IgD-negative memory B cell (primary cell): ENCODE data around the gene PKLR. TPM values are rescaled to one million over a fixed set of nuclear protein-coding genes. Genes with fewer than 3 reads are reported as not detected.
A peak's percentile ranks its signal among the peaks of the same experiment; 100 is the strongest.
"Not testable (repeated sequence)": the region's sequence is repeated elsewhere in the genome, so short reads cannot be mapped to it uniquely, and the experiment has no call there.

Experiments
- H3K27ac Mint-ChIP-seq, 3 donors: one replicate each; pipeline ENCODE4 v1.8.0; 2020 to 2022; ENCODE audit warnings: mild to moderate bottlenecking in 3 of 3, mixed read lengths in 3 of 3, moderate library complexity in 1 of 3
- H3K27me3 Mint-ChIP-seq: one replicate; pipeline ENCODE4 v1.8.0; 2021; ENCODE audit warnings: mixed read lengths
- H3K36me3 Mint-ChIP-seq: one replicate; pipeline ENCODE4 v1.8.0; 2020; ENCODE audit warnings: mild to moderate bottlenecking, mixed read lengths
- H3K4me1 Mint-ChIP-seq, 3 donors: one replicate each; pipeline ENCODE4 v1.8.0; 2020 to 2022; ENCODE audit warnings: mixed read lengths in 3 of 3, mild to moderate bottlenecking in 1 of 3
- H3K4me3 Mint-ChIP-seq, 4 donors: one replicate each; pipeline ENCODE4 v1.8.0; 2020 to 2022; ENCODE audit warnings: mild to moderate bottlenecking in 4 of 4, mixed read lengths in 4 of 4, moderate library complexity in 3 of 4
- H3K9me3 Mint-ChIP-seq, 3 donors: one replicate each; pipeline ENCODE4 v1.8.0; 2020 to 2021; ENCODE audit warnings: mixed read lengths in 3 of 3, mild to moderate bottlenecking in 1 of 3
- polyA plus RNA-seq: library from polyadenylated mRNA; unstranded; fragments of 300-500 nt; fragmentation: Illumina TruSeq; gene quantifications from one replicate; pipeline ENCODE4 v1.2.3, GENCODE V29; 2021

Gene PKLR
- polyA plus RNA-seq, 1 donor from 2014 or later: not detected

DNA sequence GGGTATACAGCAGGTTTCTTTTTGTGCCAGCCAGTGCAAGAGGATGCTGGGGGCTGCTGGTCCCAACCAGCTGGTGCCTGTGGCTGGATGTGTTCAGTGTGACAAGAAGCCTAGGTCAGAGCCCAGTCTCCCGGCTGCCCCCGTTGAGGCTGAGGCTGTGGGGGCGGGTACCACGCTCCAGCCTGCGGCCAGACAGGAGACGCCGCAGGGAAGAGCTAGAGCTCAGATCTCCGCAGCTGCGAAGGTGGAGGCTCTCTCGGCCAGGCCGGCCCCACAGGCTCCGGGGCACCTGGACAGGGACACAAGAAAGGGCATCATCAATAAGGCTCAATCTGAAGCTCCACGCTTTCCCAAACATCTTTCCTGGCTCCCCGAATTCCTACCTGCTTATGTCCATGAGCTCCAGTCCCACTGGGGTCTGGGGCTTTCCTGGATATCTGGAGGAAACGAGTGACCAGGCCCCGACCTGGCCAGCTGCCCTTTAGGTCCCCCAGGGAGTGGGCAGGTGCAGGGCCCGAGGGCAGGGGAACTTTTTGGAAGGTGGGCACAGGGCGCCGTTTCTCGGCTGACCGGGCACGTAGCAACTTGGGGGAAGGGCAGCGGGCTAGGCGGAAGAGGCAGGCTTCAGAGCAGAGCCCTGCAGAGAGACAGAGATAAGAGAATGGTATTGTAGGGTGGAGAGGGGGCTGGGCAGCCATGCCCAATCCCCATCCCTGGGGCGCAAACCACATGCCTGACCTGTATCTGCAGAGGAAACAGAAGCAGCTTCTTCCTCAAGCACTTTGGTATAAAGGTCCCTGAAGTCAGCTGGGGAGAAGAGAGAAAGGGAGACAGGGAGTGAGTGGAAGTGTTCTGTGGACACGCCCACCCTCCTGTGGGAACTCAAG, 53.3 kb downstream of the PKLR start:
- Mint-ChIP-seq H3K36me3 (no peaks in the 10 kb centered on the region), H3K4me1 (peaks cover 18 to 23% (median 21%) of the 10 kb centered on the region in 3 donors), H3K27ac (peak overlapping the region in 2 of 3 donors; percentile 47 to 85), H3K9me3 (peaks cover 0 to 2% (median 1%) of the 10 kb centered on the region in 3 donors), H3K27me3 (peaks cover 2% of the 10 kb centered on the region), H3K4me3 (peak overlapping the region in 2 of 4 donors; percentile 17 to 25)

DNA sequence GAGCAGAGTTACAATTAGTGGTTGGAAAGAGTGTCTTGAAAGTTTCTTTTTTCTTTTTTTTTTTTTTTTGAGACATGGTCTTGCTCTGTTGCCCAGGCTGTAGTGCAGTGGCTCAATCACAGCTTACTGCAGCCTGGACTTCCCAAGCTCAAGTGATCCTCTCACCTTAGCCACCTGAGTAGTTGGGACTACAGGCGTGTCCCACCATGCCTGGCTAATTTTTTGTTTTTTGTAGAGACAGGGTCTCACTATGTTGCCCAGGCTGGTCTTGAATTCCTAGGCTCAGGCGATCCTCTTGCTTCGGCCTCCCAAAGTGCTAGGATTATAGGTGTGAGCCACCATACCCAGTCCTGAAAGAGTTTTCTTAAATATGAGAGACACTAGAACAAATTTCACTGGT, 54.4 kb downstream of the PKLR start:
- H3K4me3 Mint-ChIP-seq, H3K36me3 Mint-ChIP-seq, H3K27me3 Mint-ChIP-seq, H3K9me3 Mint-ChIP-seq: not testable (repeated sequence)
- Mint-ChIP-seq H3K27ac (peak overlapping the region in 1 of 3 donors; percentile 35), H3K4me1 (peaks cover 20 to 26% (median 23%) of the 10 kb centered on the region in 3 donors)

DNA sequence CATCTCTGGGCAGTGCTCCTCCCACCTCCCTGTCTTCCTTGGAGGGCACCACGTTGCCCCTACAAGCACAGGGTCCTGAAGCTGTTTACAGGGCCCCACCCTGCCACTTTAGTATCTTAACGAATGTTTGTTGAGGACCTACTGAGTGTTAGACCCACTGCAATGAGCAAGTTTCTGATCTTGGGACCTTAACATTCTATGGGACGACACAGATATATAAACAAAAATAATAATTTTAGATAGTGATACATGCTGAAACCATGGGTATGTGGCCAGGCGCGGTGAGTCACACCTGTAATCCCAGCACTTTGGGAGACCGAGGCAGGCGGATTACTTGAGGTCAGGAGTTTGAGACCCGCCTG, 56.1 kb downstream of the PKLR start:
- Mint-ChIP-seq H3K4me1 (peaks cover 26 to 33% (median 28%) of the 10 kb centered on the region in 3 donors), H3K27ac (peak overlapping the region; percentile 57 to 100 (median 98)), H3K27me3 (peaks cover 2% of the 10 kb centered on the region), H3K4me3 (peak overlapping the region; percentile 87 to 90 (median 88)), H3K36me3 (no peaks in the 10 kb centered on the region), H3K9me3 (peaks cover 0 to 2% (median 1%) of the 10 kb centered on the region in 3 donors)

DNA sequence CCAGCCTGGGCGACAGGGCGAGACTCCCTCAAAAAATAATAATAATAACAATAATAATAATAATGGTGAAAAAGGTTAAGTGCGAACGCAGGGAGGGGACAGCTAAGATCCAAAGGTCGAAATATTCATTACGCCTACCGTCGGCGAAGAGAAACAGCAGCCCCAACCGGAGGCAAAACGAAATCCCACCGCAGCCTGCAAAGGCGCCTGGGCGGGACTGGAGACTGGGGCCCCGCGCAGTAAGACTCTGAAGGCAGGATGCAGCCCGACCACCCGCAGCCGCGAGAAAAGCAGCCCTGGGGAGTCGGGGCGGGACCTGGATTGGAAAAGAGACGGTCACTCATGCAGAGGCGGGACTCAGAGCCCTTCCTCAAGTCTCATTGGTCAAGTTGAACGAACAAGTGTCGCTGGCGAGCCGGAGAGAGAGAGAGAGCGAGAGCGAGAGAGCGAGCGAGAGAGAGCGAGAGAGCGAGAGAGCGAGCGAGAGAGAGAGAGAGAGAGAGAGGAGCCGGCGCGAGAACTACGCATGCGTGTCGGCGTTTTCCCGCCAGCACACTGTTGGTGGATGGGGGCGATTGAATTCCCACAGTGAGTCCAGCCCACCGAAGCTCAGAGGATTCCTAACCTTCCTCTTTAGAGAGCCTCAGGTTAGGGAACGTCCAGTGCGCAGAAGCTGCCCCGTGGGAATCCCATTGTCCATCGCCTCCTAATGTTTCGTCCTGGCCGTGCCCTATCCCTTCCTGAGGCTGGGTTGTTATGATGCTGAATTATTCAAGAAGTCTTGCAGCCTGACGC, 56.7 kb downstream of the PKLR start:
- Mint-ChIP-seq H3K4me1 (peaks cover 26 to 31% (median 28%) of the 10 kb centered on the region in 3 donors), H3K4me3 (peak overlapping the region; percentile 87 to 90 (median 88)), H3K36me3 (no peaks in the 10 kb centered on the region), H3K27me3 (peaks cover 2% of the 10 kb centered on the region), H3K27ac (peak overlapping the region; percentile 98 to 100 (median 98)), H3K9me3 (peaks cover 0 to 2% (median 1%) of the 10 kb centered on the region in 3 donors)

DNA sequence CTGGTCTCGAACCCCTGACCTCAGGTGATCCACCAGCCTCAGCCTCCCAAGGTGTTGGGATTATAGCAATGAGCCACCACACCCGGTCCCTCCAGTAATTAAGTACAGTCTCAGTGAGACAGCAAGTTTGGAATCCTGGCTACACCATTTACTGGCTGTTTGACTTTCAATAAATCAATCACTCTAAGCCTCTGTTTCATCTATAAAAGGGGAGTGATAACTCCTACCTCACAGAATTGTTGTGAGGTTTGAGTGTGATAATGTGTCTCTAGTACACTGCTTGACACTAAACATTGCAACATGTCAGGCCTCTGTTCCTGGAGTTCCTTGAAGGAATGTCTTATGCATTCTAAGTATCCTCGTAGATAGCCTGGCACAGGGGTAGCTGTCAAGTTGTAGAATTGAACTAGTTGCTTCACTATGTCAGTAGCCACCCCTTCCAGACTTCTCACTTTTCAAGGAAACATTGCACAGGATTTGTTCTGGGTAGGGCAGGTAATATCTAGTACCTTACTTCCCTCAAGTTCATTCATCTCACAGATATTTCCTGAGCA, 58.4 kb downstream of the PKLR start:
- H3K9me3 Mint-ChIP-seq: peaks cover 0 to 2% (median 1%) of the 10 kb centered on the region in 3 donors
- H3K4me1 Mint-ChIP-seq: peaks cover 26 to 31% (median 28%) of the 10 kb centered on the region in 3 donors
- H3K27me3 Mint-ChIP-seq: peaks cover 2% of the 10 kb centered on the region
- no peaks in the 10 kb centered on the region for H3K36me3 Mint-ChIP-seq
- H3K27ac Mint-ChIP-seq: peak overlapping the region in 2 of 3 donors; percentile 13 to 98
- peak overlapping the region; percentile 87 to 90 (median 88) for H3K4me3 Mint-ChIP-seq

DNA sequence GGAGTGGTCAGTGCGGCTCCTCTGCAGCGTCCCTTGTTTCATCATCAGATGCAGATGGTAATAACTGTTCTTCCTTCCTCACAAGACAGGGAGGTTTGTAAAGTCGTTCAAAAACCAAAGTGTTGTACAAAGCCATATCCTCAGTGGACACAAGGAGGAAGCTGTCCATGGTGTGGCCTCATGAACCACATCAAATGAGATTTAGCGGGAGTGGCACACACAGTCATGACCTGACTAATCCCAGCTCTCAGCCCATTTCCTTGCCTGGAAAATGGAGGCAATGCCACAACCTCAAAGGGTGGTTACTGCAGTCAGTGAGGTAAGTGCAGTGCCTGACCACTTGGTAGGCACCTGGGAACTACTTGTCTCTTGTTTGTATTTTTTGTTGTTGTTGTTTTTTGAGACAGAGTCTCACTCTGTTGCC, 59.4 kb downstream of the PKLR start:
- peaks cover 0 to 2% (median 1%) of the 10 kb centered on the region in 3 donors for H3K9me3 Mint-ChIP-seq
- H3K27ac Mint-ChIP-seq: peak overlapping the region in 1 of 3 donors; percentile 71
- H3K4me1 Mint-ChIP-seq: peaks cover 26 to 31% (median 28%) of the 10 kb centered on the region in 3 donors
- H3K27me3 Mint-ChIP-seq: peaks cover 2% of the 10 kb centered on the region
- H3K4me3 Mint-ChIP-seq: peak overlapping the region in 2 of 4 donors; percentile 86 to 96
- H3K36me3 Mint-ChIP-seq: no peaks in the 10 kb centered on the region

DNA sequence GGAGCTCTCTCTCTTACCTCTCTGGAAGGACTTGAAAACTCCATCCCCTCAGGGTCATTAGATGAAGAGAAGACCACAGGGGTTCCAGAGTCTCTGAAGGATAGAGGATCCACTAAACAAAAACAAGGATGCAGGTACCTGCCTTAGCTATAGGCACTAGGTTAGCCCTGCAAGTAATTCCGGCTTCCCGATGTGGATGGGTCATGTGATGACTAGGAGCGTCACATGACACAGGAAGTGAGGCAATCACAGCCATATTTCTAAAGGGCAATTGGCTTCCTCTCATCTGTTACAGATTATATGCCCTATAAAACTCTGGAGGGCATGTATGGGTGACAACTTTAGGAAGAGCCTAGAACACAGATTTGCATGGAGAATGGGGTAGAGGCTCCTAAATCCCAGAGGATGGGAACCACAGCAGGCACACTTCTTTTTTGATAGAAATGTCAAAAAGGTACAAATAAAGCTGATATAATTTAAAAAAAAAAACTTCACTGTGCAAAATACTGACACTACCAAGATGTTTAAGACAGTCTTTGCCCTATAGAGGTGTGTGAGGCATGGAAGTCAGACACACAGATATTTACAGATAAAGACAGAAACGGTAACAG, 60.1 kb downstream of the PKLR start:
- Mint-ChIP-seq H3K27ac (peak overlapping the region; percentile 71 to 79 (median 71)), H3K4me3 (peak overlapping the region; percentile 86 to 96 (median 91)), H3K27me3 (peaks cover 2% of the 10 kb centered on the region), H3K9me3 (peaks cover 0 to 2% (median 1%) of the 10 kb centered on the region in 3 donors), H3K36me3 (peaks cover 3% of the 10 kb centered on the region), H3K4me1 (peaks cover 26 to 28% (median 28%) of the 10 kb centered on the region in 3 donors)

Other genes with a start within 250 kb of the PKLR start
- gene EFNA4, start 237.7 kb downstream of the PKLR start, polyA plus RNA-seq: 8.5 TPM
- 1.3 TPM for gene EFNA3, start 222.6 kb downstream of the PKLR start, polyA plus RNA-seq
- not detected for gene EFNA1, start 173.6 kb downstream of the PKLR start, polyA plus RNA-seq
- 72.9 TPM for gene SLC50A1, start 165.6 kb downstream of the PKLR start, polyA plus RNA-seq
- 83.9 TPM for gene DPM3, start 160.9 kb downstream of the PKLR start, polyA plus RNA-seq
- gene KRTCAP2, start 128.1 kb downstream of the PKLR start, polyA plus RNA-seq: 420 TPM
- gene TRIM46, start 127.6 kb downstream of the PKLR start, polyA plus RNA-seq: 0.14 TPM
- gene THBS3, start 93.5 kb downstream of the PKLR start, polyA plus RNA-seq: 1.4 TPM
- 41.7 TPM for gene MTX1, start 92.7 kb downstream of the PKLR start, polyA plus RNA-seq
- 1.7 TPM for gene ENTREP3, start 46.0 kb downstream of the PKLR start, polyA plus RNA-seq
- 144 TPM for gene SCAMP3, start 39.1 kb downstream of the PKLR start, polyA plus RNA-seq
- gene CLK2, start 27.9 kb downstream of the PKLR start, polyA plus RNA-seq: 19.7 TPM
- gene HCN3, start 24.0 kb downstream of the PKLR start, polyA plus RNA-seq: 2.3 TPM
- 120 TPM for gene FDPS, start 7.4 kb upstream of the PKLR start, polyA plus RNA-seq
- 8.9 TPM for gene RUSC1, start 19.5 kb upstream of the PKLR start, polyA plus RNA-seq